Mesenteric fat pad (tissue), 1 donor: ENCODE results near the gene TEX101. TPM values are rescaled to one million over a fixed set of nuclear protein-coding genes. Genes with fewer than 3 reads are reported as not detected.

Experiments used
- total RNA-seq: library from RNA; stranded (reverse); fragmentation: NEBNext Ultra II Directional; extraction: Animal tissue kit (Norgen Biotek cat#: 25700); gene quantifications from one replicate; pipeline ENCODE4 v1.2.1, GENCODE V29; 2021
- donor health status: DM: yes; HTN: yes; CAD: no.

The TEX101 gene
- total RNA-seq, 1 donor from 2014 or later, result not detected

Other genes with a start within 250 kb of the TEX101 start
- not detected for gene PSG5, start 228.4 kb upstream of the TEX101 start, total RNA-seq
- not detected for gene PSG4, start 209.3 kb upstream of the TEX101 start, total RNA-seq
- gene PSG9, start 145.4 kb upstream of the TEX101 start, total RNA-seq, result not detected
- gene CD177, start 61.2 kb upstream of the TEX101 start, total RNA-seq, result 14.2 TPM
- gene LYPD3, start 50.7 kb downstream of the TEX101 start, total RNA-seq, result 3.0 TPM
- 5.5 TPM for gene PHLDB3, start 89.9 kb downstream of the TEX101 start, total RNA-seq
- gene ETHE1, start 112.3 kb downstream of the TEX101 start, total RNA-seq, result 20.4 TPM
- gene ZNF575, start 118.3 kb downstream of the TEX101 start, total RNA-seq, result 1.7 TPM
- gene XRCC1, start 160.6 kb downstream of the TEX101 start, total RNA-seq, result 18.2 TPM
- gene PINLYP, start 160.9 kb downstream of the TEX101 start, total RNA-seq, result 2.2 TPM
- 21.7 TPM for gene IRGQ, start 181.2 kb downstream of the TEX101 start, total RNA-seq
- gene ZNF576, start 181.7 kb downstream of the TEX101 start, total RNA-seq, result 12.1 TPM
- gene SRRM5, start 197.2 kb downstream of the TEX101 start, total RNA-seq, result 0.22 TPM
- gene ZNF428, start 204.7 kb downstream of the TEX101 start, total RNA-seq, result 19.2 TPM
- 1.4 TPM for gene CADM4, start 225.0 kb downstream of the TEX101 start, total RNA-seq